NCI-H128 (cell line): ENCODE data around the gene NAT8L.

ENCODE experiments used
- DNase-seq: peaks from one replicate; lab custom pipeline; 2025; ENCODE audit not compliant: unreplicated experiment; lab: John Stamatoyannopoulos, UW

Gene NAT8L

GRCh38 chr4:2063557-2064275 is 4.6 kb downstream of the NAT8L start:
- no peak for DNase-seq

GRCh38 chr4:2064276-2064991 is 5.3 kb downstream of the NAT8L start:
- DNase-seq: no peak

GRCh38 chr4:2065106-2065930 is 6.2 kb downstream of the NAT8L start:
- no peak for DNase-seq

GRCh38 chr4:2066011-2066551 is 7.0 kb downstream of the NAT8L start:
- DNase-seq: no peak

GRCh38 chr4:2066571-2067445 is 7.7 kb downstream of the NAT8L start:
- DNase-seq: no peak

GRCh38 chr4:2067446-2068197 is 8.5 kb downstream of the NAT8L start:
- no peak for DNase-seq

GRCh38 chr4:2068198-2068470 is 9.0 kb downstream of the NAT8L start:
- no peak for DNase-seq

GRCh38 chr4:2068566-2068965 is 9.4 kb downstream of the NAT8L start:
- no peak for DNase-seq

- DNase-seq: no peak
Observed at GRCh38 chr4:2069161-2069971, 10.2 kb downstream of the NAT8L start.

GRCh38 chr4:2069986-2070385 is 10.9 kb downstream of the NAT8L start:
- DNase-seq: no peak

- no peak for DNase-seq
Observed at GRCh38 chr4:2070421-2071251, 11.5 kb downstream of the NAT8L start.

GRCh38 chr4:2071252-2071911 is 12.3 kb downstream of the NAT8L start:
- no peak for DNase-seq

- no peak for DNase-seq
Observed at GRCh38 chr4:2071912-2072867, 13.1 kb downstream of the NAT8L start.

GRCh38 chr4:2072971-2073807 is 14.1 kb downstream of the NAT8L start:
- DNase-seq: no peak

- DNase-seq: no peak
Observed at GRCh38 chr4:2073808-2074481, 14.8 kb downstream of the NAT8L start.
